ENCODE measurements around the gene GPER1.

The GPER1 gene

DNA sequence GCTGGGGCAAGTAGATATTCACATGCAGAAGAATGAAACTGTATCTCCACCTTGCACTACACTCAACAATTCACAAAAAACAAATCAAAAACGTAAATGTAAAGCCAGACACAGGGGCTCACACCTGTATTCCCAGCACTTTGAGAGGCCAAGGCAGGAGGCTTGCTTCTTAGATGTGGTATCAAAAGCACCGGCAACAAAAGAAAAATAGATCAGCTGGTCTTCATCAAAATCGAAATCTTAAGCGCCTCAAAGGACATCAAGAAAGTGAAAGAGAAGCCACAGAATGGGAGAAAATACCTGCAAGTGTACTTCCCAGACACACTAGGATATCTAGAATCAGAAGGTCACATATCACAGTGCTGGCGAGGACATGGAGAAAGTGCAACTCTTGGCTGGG, 31.3 kb downstream of the GPER1 start:
- no peak for DNase-seq (ENCODE audit: low read depth in 2 of 2)

DNA sequence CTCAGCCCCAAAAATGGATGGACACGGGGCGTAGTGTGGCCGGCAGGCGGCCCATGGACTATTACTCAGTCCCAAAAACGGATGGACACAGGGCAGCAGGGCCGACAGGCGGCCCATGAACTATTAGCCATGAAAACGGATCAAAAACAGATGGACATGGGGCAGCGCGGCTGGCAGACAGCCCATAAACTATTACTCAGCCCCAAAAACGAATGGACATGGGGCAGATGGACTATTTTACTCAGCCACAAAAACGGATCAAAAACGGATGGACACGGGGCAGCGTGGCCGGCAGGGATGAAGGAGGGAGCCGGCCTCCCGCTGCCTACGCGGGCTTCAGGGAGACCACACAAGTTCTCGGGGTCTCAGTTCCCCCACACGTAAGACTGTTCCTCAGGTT, 32.9 kb downstream of the GPER1 start:
- no peak for DNase-seq (ENCODE audit: low read depth in 2 of 2)

DNA sequence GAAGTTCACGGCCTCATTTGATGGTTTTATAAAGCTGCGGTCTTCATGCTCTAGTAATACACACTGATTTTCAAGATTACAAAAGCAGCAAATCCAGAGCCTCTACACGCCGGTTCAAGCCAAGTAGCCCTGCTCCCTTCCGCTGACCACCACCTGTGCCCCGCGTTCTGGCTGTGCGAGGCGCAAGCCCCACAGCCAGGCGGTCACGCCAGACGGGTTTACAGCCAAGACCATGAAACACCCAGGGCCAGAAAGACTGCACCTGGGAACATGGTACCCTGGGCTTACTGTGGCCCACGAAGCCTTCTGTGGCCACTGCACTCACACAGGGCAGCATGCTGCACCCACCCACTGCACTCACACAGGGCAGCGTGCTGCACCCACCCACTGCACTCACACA, 33.6 kb downstream of the GPER1 start:
- no peak for DNase-seq (ENCODE audit: low read depth in 2 of 2)

DNA sequence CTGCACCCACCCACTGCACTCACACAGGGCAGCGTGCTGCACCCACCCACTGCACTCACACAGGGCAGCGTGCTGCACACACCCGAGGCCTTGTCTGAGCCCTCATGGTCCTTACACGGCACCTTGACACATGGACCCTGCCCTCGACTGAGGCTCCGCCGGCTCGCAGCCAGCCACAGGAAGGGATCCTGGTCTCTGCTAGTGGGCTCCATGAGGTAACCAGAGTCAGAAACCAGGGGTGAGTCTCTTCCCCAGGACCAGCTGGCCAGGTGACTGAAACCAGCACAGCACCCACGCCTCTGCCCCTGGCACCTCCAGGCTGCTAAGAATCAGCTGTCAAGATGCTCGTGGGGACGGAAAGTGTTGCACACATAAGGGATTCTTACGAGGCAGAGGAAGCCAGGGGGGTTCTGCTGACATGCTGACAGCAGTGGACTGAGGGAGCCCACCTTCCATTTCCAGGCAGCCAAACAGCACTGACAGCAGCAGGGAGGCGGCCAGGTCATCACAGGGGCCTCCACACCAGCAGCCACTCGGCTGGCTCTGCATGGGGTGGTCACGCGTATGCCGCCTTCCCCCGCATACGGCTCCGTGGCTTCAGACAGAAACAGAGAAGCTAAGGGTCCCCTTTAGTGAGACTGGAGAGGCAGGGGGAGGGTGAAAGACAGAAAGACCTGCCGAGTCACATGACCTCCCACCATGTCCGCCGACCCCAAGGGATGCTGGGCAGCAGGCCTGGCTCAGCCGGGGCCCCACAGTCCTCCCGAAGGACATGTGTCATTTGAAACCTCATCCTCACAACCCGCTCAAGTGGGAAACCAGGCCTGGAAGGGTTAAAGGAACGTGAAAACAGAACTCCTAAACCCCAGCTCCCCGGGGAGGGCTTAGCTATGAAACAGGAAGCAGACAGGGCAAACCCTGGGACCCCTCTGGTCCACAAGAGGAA, 34.2 kb downstream of the GPER1 start:
- DNase-seq (ENCODE audit: low read depth in 2 of 2), result no peak

DNA sequence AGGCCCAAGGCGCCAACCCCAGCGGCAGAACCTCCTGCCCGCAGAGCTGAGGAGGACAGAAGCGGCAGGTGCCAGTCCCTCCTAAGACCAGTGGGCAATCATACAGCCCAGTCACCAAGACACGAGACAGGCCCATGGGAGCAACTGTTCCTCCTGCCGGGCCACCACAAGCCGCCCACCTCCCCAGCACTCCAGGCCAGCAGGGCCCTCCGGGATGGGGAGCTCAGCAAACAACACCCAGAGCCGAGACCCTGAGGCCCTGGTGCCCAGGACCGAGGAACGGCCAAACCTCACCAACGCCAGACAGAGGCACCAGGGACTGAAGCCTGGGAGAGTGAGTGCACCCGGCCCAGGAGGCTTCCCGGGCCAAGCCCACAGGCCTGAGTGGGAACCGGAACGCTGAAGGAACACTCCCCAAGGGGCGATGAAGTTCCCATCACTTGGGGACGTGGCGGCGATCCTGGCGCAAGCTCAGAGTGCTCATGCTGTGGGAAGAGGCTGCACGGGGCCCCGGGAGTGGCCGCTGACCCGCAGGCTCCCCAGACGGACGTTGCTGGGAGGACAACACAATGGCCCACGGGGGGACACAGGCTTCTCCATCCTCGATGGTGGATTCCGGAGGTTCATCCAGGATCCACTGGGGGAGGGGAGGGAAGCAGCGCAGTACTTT, 35.1 kb downstream of the GPER1 start:
- DNase-seq (ENCODE audit: low read depth in 2 of 2), result no peak

DNA sequence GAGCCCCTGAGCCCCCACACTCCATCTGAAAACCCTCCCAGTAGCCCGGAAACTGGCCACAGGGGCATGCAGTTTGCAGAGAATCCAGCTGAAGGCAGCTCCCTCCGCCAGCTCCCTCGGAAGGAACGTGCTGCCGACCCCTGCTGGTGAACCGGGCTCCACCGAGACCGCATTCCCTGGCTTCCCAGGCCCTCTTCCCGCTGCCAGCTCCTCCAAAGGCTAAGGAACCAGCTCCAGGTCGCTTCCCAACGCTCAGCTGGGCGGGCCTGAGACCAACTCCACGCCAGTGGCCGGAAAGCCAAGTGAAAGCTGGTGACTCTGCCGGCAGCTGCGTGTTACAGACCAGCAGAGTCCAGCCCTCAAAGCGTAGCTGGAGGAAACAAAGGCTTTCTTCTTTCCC, 35.8 kb downstream of the GPER1 start:
- no peak for DNase-seq (ENCODE audit: low read depth in 2 of 2)

DNA sequence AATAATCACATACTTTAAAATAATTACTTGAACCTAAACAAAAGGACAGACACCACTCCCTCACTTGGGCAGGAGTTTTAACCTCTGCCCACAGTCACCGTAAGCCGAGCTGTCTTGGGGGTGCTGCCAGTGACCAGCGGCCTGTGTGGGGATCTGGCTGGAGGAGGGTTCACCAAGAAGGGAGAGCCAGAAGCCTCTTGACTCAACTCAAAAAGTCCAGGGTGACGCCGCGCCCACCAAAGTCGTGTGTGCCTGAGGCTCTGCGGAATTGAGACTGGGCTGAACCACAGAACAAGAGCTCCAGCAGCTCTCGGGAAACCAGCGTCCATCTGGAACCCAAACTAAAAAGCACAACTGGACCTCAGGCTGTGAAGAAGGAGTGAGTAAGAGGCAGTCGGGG, 36.3 kb downstream of the GPER1 start:
- DNase-seq (ENCODE audit: low read depth in 2 of 2), result no peak

DNA sequence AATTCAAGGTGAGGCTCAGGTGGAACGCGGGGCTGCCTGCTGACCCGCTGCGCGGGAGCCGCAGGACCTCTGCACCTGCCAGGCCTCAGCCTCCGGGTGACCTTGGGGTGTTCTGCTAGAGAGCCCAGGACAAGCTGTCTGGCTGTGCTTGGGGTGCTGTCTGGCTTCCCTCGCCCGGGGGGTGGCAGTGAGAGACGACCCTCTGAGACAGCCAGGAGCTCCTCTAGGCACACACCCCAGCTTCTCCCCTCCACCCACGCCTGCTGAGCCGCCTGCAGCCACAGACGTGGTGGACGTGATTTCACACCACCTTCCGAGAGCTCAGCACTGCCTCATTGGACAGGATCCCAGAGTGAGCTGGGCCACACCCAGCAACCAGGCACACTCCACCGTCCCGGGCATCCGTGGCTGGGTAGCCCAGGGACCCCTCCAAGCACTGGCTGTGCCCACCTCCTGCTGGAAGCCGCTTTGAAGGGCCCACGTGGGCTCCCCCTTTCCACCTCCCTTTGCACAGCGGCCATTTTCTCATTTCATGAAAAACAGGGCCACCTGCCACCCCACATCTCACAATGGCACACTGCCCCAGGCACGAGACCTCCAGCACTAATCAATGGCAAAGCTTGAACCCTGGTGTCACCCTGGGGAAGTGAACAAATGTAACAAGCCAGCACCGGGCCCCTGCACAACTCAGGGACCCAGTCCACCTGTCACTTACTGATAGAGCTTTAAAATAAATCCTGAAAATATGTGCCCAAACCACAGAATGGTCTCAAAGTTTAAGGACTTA, 37.1 kb downstream of the GPER1 start:
- no peak for DNase-seq (ENCODE audit: low read depth in 2 of 2)

DNA sequence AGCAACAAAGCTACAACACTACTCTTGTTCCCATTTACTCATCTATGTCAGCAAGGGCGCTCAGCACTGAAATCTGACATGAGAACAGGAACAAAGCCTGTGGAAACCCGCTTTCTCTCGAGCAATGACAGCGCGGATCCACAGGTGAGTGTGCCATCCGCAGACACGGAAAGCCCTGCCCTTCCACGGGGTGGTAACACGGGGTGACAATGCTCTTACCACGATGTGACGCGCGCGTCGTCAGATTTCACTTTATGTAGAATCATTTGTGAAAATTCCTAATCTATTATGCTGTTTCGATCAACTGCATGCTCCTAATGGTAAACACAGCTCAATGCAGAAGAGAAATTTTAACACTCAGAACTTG, 37.7 kb downstream of the GPER1 start:
- DNase-seq (ENCODE audit: low read depth in 2 of 2), result no peak

DNA sequence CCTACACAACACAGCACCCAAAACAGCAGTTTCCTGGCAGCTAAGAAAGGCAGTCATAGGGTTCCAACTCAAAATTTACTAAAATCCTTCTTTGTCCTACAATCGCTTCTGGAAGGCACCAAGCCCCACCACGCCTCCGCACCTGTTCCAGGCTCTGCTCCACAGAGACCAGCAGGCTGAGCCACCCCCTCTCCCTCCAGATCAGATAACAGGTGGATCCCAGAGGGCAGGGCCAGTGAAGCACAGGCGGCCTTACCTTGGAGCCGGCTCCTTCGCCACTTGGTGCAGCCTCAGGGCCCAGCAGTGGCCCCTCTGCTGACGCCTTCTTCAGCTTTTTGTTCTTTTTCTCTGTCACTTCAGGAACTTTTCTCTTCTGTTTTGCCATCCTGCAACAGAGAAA, 39.1 kb downstream of the GPER1 start:
- no peak for DNase-seq (ENCODE audit: low read depth in 2 of 2)

DNA sequence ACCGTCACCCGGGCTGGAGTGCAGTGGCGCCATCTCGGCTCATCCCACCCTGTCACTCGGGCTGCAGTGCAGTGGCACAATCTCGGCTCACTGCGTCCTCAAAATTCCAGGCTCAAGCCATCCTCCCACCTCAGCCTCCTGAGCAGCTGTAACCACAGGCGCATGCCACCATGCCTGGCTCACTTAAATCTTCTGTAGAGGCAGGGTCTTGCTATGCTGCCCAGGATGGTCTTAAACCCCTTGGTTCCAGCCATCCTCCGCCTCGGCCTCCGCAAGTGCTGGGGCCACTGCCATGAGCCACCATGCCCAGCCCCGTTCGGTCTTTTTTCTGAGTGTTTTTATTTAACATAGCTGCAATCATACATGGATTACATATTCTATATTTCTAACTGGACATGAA, 41.5 kb downstream of the GPER1 start:
- DNase-seq (ENCODE audit: low read depth in 2 of 2), result no peak

DNA sequence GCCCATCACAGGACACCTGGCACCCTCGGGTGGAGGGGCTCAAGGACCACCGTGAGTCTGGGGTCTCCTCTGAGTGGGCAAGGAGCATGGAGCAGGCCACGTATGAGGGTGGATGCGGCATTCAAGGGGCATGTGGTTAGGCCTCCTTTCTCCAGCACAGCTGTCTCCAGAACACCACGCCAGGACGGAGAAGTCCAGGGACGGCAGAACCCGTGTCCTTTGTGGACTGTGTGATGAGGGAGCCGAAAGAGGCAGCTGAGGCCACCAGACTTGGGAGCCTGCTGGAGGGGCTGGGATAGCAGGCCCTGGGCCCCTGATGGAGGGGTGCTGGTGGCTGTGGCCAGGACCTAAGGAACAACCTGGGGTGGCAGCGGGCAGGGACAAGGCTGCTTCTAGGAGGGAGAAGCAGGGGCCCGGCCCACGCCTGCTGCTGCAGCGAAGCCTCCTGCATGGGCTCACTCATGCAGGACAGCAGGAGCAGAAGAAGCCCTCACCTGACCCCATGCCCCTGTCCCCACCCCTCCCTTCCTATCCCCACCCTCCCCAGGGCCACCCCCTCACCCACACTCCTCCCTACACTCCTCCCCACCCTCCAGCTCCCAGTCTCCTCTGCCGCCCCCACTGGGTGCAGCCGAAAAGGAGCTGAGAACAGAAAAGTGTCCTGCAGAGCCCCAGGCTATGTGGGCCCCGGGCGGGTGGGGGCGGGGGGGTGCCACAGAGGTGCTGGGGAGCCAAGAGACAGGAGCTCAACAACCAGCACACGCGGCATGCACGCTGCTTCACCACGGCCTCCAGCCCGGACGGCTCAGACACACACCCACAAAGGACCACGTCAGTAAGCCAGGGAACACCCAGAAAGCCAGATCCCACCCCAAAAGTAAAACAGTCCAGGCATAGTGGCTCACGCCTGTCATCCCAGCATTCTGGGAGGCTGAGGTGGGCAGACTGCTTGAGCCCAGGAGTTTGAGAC, 42.4 kb downstream of the GPER1 start:
- no peak for DNase-seq (ENCODE audit: low read depth in 2 of 2)

DNA sequence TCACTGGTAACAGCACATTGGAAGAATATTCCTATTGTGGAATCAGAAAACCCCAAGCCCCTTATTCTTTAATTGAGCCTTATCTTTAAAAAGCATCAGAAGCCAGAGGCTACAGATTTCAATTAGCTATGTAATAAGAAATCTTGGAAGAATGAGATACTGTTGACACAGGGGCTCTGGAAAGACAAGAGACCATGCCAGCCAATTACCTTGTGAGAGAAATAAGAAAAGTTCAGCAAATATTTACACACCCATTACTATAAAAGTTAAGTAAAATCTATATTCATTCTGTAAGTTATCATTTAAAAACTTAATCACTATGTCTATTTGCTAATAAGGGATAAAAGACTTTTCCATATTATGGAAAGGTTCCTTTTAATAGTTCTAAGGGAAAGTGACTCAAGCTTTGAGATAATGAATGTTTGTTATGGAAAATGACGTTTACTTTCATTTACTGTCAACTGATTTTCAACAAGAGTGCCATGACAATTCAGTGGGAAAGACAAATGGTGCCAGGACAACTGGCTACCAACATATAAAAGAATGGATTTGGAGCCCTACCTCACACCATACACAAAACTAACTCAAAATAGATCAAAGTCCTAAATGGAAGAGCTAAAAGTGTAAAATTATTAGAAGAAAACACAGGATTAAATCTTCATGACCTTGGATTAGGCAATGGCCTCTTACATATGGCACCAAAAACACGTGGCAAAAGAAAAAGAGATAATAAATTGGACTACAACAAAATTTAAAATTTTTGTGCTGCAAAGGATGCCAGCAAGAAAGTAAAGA, 43.8 kb downstream of the GPER1 start:
- no peak for DNase-seq (ENCODE audit: low read depth in 2 of 2)

DNA sequence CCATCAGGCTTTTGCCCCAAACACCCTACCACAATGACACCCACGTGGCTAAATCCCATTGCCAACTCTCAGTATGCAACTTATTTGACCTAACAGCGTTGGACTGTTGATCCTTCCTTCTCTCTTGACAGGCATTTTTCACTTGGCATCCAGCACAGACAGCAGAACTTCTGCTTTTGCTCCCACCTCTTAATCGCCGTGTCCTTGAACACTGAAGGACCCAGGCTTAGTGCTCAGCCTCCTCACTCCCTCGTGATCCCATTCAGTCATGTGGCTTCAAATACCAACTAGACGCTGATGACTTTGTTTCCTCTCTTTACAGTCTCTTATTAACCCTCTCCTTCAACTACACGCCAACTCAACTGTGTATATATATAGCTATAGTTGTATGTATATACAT, 47.0 kb downstream of the GPER1 start:
- no peak for DNase-seq (ENCODE audit: low read depth in 2 of 2)

DNA sequence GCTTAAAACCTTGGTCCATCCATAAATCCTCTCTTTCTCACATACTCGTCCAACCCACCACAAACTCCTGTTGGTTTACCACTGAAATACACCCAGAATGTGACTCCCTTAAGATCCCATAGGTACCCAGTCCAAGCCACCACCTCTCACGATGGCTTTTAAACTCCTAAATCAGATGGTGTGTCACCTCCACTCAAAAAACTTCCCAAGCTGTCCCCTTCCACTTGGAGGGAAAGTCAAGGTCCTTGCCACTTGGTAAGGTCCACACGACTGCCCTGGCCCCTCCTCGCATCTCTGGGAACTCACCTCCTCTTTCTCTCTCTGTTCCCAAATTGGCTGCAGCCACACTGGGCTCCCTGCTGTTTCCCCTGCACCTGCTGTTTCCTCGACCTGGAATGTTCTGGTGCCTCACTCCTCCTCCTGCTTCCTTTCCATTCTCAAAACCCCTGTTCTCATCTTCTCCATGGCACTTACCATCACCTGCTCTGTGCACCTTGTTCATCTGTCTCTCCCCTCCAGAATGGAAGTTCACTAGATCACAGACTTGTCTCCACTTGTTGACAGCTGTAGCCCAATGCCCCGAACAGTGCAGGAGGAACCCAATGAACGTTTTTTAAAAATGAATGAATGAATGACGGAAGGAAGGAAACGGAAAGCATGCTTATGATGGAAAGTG, 49.1 kb downstream of the GPER1 start:
- DNase-seq (ENCODE audit: low read depth in 2 of 2), result no peak

DNA sequence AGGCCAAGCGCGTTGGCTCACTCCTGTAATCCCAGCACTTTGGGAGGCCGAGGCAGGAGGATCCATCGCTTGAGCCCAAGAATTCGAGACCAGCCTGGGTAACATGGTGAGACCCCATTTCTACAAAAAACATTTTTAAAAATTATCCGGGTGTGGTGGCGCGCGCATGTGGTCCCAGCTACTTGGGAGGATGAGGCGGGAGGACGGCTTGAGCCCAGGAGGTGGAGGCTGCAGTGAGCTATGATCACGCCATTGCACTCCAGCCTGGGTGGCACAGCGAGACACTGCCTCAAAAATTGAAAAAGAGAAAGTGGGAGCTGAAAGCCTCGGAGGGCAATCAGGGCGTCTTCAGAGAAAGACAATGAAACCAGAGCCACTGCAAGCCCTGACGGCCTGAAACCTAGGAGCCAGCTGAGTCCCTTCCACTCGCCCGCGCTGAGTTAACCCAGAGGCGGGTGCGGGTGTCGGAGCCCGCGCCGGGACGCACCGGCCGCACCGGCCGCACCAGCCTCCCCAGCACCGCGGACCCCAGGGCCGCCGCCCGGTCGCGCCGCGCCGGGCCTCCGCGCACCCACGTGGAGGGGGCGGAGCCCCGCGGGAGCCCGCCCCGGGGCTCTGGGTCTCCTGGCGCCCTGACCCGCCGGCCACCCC, 49.7 kb downstream of the GPER1 start:
- no peak for DNase-seq (ENCODE audit: low read depth in 2 of 2)

DNA sequence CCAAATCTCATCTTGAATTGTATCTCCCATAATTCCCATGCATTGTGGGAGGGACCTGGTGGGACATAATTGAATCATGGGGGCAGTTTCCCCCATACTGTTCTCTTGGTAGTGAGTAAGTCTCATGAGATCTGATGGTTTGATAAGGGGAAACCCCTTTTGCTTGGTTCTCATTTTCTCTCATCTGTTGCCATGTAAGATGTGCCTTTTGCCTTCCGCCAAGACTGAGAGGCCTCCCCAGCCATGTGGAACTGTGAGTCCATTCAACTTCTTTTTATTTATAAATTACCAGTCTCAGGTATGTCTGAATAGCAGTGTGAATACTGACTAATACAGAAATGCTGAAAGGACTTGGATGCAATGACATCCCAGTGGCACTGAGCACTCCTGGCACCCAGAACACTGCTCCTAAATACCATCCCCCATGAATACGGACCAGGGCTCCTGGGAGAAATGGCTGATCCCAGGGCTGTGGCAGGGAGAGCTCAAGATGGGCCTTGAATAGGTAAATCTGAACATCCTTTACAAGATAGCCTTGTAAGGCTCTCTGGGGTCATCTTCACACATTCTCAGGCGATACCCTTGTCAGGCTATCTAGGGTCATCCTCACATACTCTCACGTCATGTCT, 52.7 kb downstream of the GPER1 start:
- no peak for DNase-seq (ENCODE audit: low read depth in 2 of 2)

DNA sequence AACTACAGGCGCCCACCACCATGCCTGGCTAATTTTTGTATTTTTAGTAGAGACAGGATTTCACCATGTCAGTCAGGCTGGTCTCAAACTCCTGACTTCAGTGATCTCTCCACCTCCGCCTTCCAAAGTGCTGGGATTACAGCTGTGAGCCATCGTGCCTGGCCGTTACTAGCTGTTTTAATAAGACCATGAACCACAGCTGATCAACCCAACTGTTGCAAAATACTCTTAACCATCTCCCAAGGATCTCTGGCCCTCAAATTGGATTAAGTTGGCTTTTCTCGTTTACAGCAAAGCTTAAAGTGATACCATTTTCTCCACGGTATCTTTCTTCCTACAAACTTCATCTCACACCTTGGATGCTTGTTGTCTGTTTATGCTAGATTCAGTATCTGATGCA, 53.7 kb downstream of the GPER1 start:
- no peak for DNase-seq (ENCODE audit: low read depth in 2 of 2)

DNA sequence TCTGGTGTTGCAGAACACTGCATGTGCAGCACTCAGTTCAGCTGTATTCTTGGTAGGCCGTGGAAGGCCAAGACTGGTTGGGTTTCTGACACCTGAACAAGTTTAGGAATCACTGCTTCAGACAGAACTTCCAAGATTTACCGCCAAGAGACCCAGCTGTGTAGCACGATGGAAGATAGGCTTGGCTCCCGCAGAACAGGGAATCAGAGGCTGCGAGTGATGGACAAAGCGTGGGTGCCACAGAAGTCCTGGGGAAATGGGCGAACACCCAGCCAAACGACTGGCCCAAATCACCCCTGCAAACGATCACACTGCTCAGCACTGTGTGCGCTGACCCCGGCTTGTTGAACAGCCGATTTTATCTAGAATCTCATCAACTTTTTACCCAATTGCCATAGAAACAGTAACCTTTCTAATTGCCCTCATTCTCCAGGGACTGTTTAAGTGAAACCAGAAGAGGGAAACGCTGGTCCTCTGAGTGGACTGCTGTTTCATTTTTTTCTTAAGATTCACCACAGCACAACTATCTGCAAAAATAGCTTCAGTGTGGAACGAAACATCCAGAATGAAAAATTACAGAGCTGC, 54.2 kb downstream of the GPER1 start:
- no peak for DNase-seq (ENCODE audit: low read depth in 2 of 2)

All from stimulated activated CD4-positive, alpha-beta T cell treated with anti-CD3 and anti-CD28 coated beads, Interleukin-1b, Interleukin-23, amount 100 ng/mL, for 1 hour (primary cell).